CD4-positive, alpha-beta T cell treated with Interleukin-4 for 4 hours (primary cell): Measurements from ENCODE around the gene RNF215.
"Not testable (repeated sequence)": the region's sequence is repeated elsewhere in the genome, so short reads cannot be mapped to it uniquely, and the experiment has no call there.

Source experiments
- DNase-seq: peaks from one replicate; pipeline ENCODE4 v3.0.0-alpha.2; 2020

Gene RNF215

DNA sequence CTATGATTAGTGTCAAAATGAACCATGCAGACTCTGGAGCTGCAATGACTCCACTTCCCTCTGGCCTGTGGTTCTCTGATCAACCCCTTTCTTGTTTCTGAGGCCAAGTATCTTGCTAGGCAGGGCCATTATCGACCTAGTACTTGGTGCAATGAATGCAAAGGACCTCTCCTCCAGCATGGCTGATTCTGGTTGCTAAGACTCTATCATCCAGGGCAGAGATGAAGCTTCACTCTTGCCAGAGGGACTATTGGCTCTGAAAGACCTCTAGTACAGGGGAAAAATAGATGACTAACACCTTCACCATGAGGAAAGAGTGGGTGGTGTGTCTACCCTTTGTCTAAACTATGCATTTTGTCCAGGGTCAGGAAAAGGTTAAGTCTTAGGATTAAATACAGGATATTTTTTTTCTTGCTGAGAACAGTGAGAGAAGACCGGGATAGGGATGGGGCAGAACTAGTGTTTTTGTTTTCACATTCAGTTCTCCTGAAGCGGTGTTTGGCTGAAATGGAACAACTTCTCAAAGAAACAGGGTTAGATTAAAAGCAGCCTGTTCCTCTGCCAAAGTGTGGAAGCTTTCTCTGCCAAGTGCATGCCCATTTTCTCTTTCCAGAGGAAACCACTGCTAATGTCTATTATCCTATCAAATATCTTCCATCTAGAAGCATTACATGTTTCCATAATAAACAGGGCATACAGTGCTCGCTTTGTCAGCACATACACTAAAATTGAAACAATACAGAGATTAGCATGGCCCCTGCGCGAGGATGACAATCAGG lies 33.3 kb upstream of the RNF215 start:
- no peak for DNase-seq

DNA sequence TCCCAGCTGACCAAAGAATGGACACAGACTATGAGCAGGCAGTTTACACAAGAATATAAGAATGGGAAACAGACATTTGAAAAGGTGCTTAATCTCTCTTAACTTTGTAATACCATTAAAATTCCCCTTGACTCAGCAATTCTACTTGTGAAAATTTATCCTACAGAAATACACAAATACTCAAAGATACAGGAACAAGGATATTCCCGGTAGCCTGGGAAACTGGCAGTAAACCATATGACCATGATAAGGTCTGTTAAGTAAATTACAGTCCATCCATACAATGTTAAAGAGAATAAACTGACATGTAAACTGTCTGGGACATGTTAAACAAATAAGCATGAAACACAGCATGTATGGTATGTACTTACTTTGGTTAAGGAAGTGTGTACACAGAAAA lies 29.6 kb upstream of the RNF215 start:
- DNase-seq = no peak

DNA sequence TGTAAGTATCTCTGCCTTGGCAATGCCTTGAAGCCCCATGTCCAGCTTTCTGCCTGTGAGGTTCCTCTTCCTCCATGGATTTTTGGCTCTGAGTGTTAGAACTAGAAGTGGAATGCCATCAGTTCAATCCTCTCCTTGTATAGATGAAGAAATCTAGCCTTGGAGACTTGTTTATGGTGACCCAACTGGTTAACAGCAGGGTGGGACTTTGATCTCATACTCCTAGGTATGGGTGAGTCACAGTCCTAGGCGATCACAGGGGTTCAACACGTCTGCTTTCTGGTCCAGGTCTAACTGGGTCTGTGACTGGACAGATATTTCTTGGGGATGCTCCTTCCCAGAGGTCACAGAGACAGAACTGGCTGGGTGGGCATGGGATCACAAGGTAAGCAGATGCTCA lies 29.2 kb upstream of the RNF215 start:
- DNase-seq = no peak

DNA sequence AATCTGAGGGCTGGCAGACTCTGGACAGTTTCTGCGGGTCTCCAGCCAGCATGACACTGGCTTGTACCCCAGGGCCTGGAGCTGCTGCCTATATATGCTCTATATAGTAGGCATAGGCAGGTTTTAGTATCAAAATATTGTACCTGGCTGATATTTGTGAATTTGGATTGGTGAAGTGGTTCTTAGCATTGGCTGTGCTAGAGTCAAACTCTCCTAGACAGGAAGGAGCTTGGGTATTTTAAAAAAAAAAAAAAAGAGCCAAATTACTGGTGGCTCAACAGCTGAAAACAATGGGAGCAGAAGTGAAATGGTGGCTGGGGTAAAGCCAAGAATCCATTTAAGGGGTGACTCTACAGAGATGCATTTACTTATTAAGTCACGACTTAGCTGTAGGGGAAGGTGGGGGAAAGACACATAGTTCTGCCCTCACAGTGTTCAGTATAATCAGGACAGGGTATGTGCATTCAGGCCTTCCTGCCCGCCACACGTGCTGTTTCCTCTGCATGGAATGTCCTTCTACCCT lies 27.4 kb upstream of the RNF215 start:
- no peak for DNase-seq

DNA sequence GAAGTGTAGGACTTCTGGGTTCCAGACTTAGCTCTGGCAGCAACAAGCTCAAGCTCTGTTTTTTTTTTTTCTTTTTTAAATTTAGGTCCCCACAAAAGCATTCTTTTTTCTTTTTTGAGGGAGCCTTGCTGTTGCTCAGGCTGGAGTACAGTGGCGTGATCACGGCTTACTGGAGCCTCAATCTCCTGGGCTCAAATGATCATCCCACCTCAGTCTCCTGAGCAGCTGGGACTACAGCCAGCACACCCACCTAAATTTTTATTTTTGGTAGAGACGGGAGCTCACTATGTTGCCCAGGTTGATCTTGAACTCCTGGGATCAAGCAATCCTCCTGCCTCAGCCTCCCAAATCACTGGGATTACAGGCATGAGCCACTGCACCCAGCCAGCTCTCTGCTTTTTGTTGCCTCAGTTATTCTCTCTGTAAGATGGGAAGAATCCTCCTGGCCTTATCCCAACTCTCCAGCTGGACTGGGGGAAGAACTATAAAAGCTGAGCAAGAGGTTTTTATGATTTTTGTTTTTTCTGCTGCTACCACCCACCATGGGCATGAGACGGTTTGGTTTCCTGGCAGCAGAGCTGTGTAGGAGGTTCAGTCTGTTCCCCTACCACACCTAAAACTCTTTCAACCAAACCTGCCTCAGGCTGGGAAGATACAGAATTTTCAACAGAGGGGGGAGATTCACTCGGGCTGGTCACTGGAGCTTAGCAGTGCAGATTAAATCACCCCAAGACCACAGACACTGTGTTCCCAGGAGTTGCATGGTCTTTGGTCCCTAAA lies 26.7 kb upstream of the RNF215 start:
- no peak for DNase-seq

DNA sequence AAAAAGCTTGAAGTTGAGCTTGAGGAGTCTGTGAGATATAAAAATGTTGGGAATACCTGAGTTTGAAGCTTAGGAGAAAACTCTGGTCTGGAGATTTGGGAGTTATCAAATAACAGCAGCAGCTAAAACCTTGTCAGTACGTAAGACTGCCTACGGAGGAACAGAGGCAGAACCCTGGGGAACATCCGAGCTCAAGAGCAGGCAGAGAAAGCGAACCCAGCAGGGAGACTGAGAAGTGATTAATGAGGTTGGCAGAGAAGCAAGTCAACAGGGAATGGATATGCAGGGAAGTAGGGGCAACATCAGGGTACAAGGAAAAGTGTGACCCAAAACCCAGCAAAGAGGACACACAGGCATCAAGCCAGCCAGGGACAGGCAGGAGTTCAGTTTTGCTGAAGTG lies 25.8 kb upstream of the RNF215 start:
- no peak for DNase-seq

DNA sequence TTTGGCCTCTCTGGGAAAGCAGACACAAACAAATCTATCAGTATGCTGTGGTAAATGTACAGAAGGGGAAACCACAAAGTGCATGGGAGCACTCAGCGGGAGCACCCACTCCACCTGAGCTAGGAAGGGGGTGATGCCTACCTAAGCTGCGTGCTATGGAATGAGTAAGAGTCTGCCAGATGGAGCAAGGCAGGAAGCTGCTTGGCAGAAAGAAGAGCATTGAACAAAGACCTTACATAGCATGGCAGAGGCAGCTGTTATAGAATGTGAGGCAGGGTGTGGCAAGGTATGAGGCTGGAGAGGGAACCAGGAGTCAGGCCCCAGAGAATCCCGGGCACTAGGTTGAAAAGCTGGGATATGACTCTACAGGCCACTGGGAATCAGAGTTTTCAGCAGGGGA lies 24.6 kb upstream of the RNF215 start:
- DNase-seq = no peak

DNA sequence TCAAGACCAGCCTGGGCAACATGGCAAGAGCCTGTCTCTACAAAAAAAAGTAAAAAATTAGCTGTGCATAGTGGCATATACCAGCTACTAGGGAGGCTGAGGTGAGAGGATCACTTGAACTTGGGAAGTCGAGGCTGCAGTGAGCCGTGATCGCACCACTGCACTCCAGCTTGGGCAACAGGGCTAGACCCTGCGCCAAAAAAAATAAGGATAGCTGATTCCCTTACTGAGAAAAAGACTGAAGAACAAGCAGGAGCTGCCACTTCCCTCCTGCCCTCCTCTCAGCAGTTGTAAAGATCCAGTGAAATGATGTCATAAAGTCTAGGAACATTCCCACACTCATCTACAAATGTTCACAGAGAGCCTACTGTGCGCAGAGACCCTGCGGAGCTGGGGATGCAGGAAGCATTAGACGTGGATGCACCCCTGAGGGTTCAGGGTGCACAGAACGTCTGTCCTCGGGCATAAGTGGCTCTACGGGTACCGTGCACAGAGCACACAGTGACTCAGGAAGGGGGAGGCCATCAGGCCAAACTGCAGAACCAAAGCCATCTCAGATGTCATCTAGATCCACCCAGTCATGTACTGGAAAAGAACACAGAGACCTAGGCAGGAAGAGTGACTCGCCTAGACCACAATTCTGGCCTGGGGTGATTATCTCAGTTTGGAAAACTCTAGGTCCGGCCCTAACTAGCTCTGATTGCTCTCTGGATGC lies 21.3 kb upstream of the RNF215 start:
- no peak for DNase-seq

DNA sequence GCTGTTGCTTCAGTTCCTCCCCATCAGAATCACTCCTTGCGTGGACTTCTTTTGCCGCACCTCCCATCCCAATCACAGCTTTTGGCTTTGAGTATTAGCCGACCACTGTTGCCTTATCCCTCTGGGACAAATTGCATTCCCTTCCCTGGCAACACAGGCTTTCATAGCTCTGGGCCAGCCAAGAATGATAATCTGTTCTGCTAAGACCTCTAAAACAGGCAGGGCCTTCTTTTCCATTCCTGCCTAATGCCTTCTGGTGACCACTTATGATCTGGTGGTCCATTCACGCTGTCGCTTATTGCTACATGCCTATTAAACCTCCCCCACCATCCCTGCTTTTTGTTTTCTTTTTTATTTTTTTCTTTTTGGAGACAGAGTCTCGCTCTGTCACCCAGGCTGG lies 19.2 kb upstream of the RNF215 start:
- no peak for DNase-seq

DNA sequence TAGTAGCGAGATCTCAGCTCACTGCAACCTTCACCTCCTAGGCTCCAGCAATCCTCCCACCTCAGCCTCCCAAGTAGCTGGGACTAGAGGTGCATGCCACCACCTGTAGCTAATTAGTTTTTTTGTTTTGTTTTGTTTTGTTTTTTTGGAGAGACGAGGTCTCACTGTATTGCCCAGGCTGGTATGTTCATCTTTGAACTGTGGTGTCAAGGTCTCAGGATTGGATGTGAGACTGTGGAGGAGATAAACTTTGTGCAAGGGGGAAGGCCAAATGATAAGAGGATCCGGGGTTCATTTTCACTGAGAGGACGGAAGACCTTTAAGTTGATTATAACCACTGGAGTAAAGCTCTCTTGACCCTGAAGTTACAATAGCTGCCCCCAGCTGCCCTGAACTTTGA lies 18.5 kb upstream of the RNF215 start:
- no peak for DNase-seq

DNA sequence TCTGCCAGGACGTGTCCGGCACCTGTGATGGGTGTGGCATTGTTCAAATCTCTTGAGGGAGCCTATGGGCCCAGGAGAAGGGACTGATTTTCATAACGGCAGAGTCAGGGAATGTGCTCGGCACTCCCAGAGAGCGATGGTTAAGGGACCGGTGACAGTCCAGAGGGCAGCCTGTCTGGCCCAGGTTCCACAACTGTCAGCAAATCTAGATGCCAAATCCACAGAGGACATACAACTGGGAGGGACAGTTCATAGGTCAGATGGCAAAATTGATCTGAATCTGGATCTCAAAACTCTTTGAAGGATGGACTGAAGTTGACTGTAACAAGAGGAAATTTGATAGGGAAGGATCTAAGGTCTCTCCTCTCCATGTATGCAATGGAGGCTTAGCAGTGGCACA lies 17.1 kb upstream of the RNF215 start:
- DNase-seq = no peak

DNA sequence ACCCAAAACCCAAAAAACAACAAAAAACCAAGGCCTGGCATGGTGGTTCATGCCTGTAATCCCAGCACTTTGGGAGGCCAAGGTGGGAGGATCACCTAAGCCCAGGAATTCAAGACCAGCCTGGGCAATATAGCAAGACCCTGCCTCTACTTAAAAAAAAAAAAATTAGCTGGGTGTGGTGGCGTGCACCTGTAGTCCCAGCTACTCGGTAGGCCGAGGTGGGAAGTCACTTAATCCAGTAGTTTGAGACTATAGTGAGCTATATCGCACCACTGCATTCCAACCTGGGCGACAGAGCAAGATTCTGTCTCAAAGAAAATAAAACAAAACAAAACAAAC lies 15.5 kb upstream of the RNF215 start:
- not testable (repeated sequence) for DNase-seq

DNA sequence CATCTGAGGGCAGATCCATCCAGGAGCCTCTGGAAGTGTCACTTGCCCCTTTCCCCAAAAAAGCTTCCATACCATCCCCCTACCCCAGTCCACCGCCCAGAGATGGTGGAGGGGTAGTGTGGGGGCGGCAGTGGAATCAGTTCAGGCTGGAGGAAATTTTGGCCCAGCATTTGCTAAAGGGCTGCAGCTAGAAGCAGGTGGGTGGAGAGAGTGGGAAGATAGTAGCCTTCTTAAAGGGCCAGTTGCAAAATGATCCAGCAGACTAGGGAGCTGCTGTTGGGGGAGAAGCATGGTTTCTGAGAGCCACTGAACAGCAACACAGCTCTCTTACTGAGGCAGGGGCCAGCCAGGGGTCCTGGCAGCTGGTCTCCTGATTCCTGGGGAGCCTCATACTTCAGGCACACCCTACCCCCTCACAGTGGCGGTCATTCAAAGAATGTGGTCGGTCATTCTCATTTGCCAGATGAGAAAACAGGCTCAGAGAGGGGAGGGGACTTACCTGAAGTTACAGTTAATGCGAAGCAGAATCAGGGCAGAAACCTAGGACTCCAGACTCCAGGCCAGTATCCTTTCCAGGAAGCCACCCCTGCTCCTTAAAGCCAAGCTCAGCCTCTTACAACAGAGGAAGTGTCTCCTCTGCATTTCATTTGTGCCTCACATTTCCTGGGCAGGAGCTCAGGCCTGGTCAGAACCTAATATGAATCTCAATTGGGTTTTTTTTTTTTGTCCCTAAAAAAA lies 15.0 kb upstream of the RNF215 start:
- DNase-seq = no peak

DNA sequence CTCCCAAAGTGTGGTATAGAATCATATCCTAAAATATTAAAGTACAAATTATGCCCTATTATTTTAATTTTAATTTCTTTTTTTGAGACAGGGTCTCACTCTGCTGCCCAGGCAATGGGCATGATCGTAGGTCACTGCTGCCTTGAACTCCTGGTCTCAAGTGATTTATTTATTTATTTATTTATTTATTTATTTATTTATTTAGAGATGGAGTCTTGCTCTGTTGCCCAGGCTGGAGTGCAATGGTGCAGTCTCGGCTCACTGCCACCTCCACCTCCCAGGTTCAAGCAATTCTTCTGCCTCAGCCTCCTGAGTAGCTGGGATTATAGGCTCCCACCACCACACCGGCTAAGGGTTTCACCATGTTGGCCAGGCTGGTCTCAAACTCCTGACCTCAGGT lies 13.8 kb upstream of the RNF215 start:
- DNase-seq = not testable (repeated sequence)

DNA sequence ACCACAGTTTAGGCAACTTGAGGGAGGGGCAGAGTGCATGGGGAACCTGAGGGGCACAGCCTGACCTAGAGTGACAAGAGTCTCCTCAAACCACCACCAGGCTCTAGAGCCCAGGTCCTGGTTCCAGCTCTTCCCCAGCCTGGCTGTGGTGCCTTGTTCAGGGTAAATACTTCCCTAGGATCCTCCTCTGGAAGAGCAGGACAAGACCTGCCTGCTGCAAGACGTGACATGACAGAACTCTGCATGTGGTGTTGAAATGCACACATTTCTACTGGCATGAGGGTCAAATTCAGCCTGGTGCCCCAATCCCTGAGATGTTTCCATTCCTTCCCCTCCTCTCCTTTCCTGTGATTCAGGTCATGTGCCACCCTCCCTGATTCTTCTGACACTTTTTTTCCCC lies 12.9 kb upstream of the RNF215 start:
- DNase-seq = no peak

DNA sequence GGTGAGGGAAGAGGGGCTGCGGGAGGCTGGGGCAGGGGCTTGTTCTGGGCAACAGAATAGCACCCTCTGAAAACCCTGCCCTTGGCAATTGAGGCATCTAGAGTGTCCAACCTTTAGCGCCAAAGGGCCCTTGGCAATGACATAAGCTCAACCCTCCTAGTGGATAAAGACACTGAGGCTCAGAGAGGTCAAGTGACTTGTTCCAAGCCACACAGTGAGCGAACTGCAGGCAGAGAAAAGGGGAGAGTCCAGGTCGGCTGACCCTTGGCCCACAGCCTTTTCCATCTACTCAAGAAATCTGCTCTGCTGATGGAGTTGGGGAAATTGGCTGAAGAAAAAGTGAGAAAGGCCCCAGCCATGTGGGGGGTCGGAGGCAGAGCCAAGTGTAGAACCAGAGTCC lies 12.5 kb upstream of the RNF215 start:
- DNase-seq = no peak

DNA sequence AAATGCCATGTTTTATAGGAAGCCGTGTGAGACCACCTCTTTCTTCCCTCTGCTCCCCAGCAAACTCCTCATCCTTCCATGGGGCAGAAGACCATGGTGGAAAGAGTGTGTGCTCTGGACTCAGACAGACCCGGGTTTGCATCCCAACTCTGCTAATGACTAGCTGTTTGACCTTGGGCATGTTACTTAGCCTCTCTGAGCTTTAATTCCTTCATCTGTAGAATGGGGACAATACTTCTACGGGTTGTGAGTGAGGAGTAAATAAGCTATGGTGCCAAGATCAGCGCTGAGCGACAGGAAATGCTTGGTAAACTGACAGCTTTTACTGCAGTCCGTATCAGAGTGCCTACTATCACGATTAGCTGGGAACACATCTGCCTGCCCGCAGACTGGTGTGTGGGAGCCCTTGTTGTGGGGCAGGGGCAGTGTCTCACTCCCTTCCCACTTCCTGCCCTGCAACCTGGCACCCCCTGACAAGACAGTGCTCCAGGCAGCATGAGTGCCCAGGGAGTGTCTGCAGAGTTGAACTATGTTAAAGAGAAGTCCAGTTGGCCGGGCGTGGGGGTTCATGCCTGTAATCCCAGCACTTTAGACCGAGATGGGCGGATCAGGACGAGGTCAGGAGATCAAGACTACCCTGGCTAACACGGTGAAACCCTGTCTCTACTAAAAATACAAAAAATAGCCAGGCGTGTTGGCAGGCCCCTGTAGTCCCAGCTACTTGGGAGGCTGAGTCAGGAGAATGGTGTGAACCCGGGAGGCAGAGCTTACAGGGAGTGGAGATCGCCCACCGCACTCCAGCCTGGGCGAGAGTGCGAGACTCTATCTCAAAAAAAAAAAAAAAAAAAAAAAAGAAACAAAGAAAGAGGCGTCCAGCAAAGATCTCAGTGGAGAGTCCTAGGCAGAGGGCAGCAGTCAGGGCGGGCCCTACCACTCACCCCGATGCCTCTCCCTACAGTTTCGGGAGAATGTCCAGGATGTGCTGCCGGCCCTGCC lies 11.8 kb upstream of the RNF215 start:
- DNase-seq = no peak

DNA sequence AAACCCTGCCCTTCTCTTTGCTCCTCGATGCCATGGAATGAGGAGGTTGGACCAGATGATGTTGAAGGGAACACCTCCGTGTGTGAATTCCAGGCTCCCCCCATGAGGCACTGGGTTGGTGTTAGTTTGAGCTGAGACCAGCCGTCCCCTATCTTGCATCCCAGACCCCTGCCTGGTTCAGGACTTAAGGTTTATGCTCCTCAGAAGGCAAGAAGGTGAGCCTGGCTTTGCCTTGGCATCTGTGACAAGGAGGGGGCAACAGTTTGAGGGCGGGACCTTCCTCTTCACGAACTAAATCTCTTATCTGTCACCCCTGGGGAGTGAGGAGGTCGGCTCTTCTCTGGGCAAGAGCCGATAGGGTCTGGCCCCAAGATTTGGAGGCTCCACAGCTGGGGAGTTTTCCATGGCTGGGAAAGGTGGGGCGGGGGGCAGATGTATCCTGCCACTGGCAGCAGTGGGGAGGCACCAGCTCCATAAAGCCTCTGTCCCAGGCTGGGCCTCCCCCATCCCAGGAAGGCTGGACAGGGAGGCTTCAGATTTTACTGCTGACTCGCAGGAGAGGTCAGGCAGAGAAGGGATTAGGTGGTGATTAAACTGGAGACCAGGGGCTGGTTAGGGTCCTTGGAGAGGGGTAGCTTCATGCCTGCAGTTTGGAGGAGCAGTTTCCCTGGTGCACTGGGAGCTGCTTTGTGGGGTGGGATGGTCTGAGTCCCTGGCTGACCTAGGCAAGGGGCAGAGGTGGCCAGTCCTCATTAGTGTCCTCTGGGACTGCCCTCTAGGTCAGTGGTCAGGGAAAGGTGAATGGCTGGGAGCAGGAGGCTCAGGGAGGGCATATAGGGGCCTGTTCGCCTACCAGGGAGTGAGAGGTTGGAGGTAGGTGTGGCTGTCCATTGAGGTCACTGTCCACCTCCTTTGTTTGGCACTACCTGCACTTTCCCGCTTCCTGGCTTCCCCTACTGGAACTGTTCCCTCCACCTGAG lies 10.7 kb upstream of the RNF215 start:
- DNase-seq = no peak

DNA sequence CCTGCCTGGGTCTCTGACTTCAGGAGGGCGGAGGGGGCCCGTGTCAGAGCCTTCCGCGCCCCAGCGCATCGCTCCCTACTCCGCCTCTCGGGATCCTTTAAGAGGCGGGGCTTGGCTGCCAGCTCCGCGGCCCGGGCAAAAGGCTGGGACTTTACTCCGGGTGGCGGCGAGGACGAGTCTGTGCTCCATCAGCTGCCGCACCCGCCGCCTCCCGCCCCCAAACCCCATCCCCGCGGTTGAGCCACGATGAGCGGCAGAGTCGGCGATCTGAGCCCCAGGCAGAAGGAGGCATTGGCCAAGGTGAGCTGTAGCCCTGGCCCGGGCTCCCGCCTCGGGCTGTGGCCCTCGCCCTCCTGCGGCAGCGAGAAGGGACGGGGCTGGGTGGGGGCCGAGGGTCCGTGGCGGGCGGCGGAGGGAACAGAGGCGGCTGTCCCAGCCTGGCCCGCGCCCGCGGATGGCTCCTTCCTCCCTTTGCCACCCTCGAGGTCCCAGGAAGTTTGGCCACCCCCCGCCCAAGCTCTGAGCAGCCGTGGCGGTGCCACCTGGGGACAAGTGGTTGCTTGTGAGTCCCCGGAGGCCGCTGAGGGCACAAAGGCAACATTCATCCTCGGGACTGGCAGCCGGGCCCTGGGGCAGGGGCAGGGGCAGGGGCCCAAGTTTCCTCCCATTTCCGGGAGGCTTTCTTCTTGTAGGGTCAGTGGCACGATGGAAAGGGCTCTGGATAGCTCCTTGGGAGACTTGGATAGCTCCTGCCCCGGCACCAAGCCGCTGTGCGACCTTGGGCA lies 9.9 kb upstream of the RNF215 start, which contains the start of gene SEC14L2:
SEC14L2 (plus strand) TSS at position 148 of the 785 bp plus-strand sequence; CDS start at position 247, 99 bp downstream.
- DNase-seq = peak; percentile 44
